ENCODE measurements around the gene ACAA2.
"Not testable (repeated sequence)": the region's sequence is repeated elsewhere in the genome, so short reads cannot be mapped to it uniquely, and the experiment has no call there.

The ACAA2 gene

DNA sequence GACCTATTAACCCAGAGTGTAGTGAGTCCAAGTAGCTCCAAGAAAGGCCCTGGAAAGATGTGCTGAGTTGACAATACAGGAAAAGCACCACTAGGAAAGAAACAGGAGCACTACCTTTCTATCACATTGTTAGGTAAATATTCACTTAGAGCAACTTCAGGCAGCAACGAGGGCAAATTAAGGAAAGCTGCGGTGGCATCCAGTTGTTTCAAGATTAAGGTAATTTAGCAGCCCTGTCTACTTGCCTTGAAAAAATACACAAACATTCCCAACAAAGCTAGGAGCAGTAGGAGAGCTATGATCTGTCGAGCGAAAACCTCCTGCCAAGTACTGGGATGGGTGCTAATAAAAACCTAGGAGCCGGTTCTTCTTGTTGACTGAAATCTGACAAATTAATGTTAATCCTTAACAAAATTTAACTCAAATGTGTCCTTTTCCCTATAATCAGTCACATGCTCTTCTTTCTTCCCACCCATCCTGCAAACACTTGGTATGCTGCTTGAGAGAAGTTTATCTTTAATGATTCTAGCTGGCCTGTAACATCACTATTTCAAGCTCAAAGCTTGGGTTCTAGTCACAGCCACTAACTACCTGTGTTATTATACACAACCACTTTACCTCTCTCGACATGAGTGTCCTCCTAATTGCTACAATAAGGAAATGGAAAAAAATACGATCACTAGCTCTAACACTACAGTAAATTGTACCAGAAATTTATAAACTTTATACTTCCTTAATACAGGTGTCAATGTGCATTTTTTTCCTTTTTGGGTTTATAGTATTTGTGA, 2.0 kb downstream of the ACAA2 start:
- no peak overlapping the region for H3K4me3 Mint-ChIP-seq
- peaks cover 40% of the 10 kb centered on the region for H3K36me3 Mint-ChIP-seq (ENCODE audit: low read depth)
- H3K4me1 Mint-ChIP-seq (ENCODE audit: low read depth), result peaks cover 38% of the 10 kb centered on the region
- no peak overlapping the region for H3K27ac Mint-ChIP-seq
- no peaks in the 10 kb centered on the region for H3K27me3 Mint-ChIP-seq (ENCODE audit: low read depth)
- H3K9me3 Mint-ChIP-seq, result peaks cover 19% of the 10 kb centered on the region

DNA sequence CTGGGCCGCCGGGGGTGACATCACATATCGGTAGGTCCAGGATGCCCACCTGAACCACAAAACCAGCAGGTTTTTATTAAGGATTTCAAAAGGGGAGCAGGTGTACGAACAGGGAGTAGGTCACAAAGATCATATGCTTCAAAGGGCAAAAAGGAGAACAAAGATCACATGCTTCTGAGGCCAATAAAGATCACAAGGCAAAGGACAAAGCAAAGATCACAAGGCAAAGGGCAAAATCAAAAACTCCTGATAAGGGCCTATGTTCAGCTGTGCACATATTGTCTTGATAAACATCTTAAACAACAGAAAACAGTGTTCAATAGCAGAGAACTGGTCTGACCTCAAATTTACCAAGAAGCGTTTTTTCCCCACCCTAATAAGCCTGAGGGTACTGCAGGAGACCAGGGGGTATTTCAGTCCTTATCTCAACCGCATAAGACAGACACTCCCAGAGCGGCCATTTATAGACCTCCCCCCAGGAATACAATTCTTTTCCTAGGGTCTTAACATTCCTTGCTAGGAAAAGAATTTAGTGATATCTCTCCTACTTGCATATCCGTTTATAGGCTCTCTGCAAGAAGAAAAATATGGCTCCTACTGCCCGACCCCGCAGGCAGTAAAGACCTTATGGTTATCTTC, 4.7 kb downstream of the ACAA2 start:
- Mint-ChIP-seq H3K9me3 (peaks cover 19% of the 10 kb centered on the region), H3K36me3 (ENCODE audit: low read depth) (peaks cover 35% of the 10 kb centered on the region), H3K4me1 (ENCODE audit: low read depth) (peaks cover 31% of the 10 kb centered on the region)
- H3K4me3 Mint-ChIP-seq; H3K27me3 Mint-ChIP-seq (ENCODE audit: low read depth); H3K27ac Mint-ChIP-seq: not testable (repeated sequence)

DNA sequence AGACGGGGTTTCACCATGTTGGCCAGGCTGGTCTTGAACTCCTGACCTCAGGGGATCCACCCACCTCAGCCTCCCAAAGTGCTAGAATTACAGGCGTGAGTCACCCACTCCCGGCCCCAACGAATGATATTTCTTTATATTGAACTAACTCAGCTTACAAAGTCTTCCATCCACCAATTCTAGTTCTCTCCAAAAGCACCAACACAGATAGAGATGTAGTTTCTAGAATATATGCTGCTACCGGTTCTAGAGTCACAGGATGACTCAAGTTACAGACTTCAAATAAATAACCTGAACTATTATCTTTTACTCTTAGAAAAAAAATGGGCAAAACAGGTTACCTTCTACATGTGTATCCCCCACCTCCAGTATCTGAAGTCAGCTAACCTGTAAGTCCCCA, 9.2 kb downstream of the ACAA2 start:
- H3K36me3 Mint-ChIP-seq (ENCODE audit: low read depth), result peaks cover 36% of the 10 kb centered on the region
- H3K4me1 Mint-ChIP-seq (ENCODE audit: low read depth), result peaks cover 12% of the 10 kb centered on the region
- no peak overlapping the region for H3K27ac Mint-ChIP-seq
- peaks cover 7% of the 10 kb centered on the region for H3K9me3 Mint-ChIP-seq
- H3K27me3 Mint-ChIP-seq (ENCODE audit: low read depth), result no peaks in the 10 kb centered on the region
- no peak overlapping the region for H3K4me3 Mint-ChIP-seq

DNA sequence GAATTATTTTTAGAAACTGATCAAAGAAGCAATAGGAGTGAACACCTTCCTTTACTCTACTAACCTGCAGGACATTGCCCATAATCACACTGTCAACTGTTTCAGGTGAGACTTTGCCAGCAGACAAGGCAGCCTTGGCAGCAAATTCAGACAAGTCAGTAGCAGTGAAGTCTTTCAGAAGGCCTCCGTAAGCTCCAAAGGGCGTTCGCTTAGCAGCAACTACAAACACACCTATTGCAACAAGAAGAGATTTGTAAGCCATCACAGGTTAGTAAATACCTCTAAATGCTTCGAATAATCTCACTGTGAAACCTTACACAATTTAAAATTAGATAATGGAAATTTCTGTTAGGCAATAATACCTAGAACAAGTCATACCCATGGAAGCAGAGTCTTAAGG, 10.7 kb downstream of the ACAA2 start:
- H3K27ac Mint-ChIP-seq, result no peak overlapping the region

DNA sequence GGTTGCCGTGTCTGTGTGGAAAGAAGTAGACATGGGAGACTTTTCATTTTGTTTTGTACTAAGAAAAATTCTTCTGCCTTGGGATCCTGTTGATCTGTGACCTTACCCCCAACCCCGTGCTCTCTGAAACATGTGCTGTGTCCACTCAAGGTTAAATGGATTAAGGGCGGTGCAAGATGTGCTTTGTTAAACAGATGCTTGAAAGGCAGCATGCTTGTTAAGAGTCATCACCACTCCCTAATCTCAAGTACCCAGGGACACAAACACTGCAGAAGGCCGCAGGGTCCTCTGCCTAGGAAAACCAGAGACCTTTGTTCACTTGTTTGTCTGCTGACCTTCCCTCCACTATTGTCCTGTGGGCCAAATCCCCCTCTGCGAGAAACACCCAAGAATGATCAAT, 12.8 kb downstream of the ACAA2 start:
- not testable (repeated sequence) for H3K27me3 Mint-ChIP-seq (ENCODE audit: low read depth); H3K9me3 Mint-ChIP-seq; H3K27ac Mint-ChIP-seq; H3K4me3 Mint-ChIP-seq
- Mint-ChIP-seq H3K36me3 (ENCODE audit: low read depth) (peaks cover 36% of the 10 kb centered on the region), H3K4me1 (ENCODE audit: low read depth) (peaks cover 25% of the 10 kb centered on the region)

More for the DNA sequence above, 10.7 kb downstream of the ACAA2 start:
- Mint-ChIP-seq H3K36me3 (ENCODE audit: low read depth) (peaks cover 33% of the 10 kb centered on the region), H3K9me3 (no peaks in the 10 kb centered on the region), H3K4me3 (no peak overlapping the region), H3K27me3 (ENCODE audit: low read depth) (no peaks in the 10 kb centered on the region), H3K4me1 (ENCODE audit: low read depth) (peaks cover 14% of the 10 kb centered on the region)

DNA sequence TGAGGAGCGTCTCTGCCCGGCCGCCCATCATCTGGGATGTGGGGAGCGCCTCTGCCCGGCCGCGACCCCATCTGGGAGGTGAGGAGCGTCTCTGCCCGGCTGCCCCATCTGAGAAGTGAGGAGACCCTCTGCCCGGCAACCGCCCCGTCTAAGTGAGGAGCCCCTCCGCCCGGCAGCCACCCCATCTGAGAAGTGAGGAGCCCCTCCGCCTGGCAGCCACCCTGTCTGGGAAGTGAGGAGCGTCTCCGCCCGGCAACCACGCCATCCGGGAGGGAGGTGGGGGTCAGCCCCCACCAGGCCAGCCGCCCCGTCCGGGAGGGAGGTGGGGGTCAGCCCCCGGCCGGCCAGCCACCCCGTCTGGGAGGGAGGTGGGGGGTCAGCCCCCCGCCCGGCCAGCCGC, 13.5 kb downstream of the ACAA2 start:
- H3K9me3 Mint-ChIP-seq; H3K4me3 Mint-ChIP-seq; H3K27me3 Mint-ChIP-seq (ENCODE audit: low read depth); H3K27ac Mint-ChIP-seq: not testable (repeated sequence)
- H3K36me3 Mint-ChIP-seq (ENCODE audit: low read depth), result peaks cover 40% of the 10 kb centered on the region
- H3K4me1 Mint-ChIP-seq (ENCODE audit: low read depth), result peaks cover 26% of the 10 kb centered on the region

DNA sequence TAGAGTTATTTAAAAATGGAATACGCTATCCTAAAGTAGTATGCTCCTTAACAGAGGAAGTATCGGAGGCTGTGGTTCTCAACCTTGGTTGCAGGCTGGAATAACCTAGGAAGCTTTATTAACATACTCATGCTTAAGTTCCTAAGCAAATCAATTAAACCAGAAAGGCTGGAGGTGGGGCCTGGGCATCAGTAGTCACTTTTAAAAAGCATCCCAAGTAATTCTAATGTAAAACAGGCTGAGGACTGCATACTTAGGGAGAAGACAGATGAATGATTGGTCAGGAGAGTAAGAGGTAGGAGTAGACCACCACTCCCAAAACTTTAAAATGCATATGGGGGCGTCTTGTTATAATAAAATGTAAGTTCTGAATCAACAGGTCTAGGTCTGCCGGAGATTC, 15.3 kb downstream of the ACAA2 start:
- Mint-ChIP-seq H3K27me3 (ENCODE audit: low read depth) (no peaks in the 10 kb centered on the region), H3K27ac (no peak overlapping the region), H3K4me3 (no peak overlapping the region), H3K9me3 (no peaks in the 10 kb centered on the region), H3K4me1 (ENCODE audit: low read depth) (peaks cover 19% of the 10 kb centered on the region), H3K36me3 (ENCODE audit: low read depth) (peaks cover 47% of the 10 kb centered on the region)

DNA sequence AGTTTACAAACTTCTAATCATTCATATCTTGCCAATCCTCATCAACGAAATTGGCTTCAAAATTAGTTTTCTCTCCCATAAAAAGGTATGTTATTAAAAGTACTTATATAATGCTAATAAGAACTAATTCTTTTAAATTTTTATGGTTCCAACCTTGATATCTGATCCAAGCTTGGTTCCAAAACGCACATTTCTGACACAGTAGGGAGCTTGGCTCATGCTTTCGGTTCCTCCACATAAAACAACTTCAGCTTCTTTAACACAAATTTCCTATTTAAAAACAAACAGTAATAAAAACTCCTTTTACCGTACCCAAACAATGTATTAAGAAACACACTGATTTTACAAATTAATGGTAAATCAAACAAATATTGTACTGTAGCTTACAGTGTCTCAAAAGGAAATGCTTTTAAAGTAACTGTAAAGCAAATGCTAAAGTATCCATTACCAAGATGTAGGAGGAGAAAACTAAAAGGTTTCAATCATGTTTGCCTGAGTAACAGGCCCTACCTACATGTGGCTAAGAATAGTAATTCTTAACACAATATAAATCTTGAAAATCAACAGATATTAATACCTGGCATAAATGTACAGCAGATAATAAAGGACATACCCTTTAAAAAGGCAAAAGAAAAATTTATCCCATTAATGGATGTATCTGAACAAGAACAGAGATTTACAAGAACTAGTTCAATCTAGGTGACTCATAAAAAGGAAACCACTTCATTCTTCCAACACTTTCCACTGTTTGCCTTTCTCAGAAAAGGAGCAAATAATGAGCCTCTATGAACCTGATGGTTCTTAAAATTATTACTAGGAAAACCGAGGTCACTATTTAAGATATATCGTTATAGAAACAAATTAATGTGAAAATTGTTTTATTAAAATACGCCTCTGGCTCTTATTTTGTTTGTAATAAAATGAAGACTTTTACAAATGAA, 17.5 kb downstream of the ACAA2 start:
- Mint-ChIP-seq H3K36me3 (ENCODE audit: low read depth) (peaks cover 54% of the 10 kb centered on the region), H3K4me3 (no peak overlapping the region), H3K27ac (no peak overlapping the region), H3K9me3 (no peaks in the 10 kb centered on the region), H3K27me3 (ENCODE audit: low read depth) (no peaks in the 10 kb centered on the region), H3K4me1 (ENCODE audit: low read depth) (peaks cover 17% of the 10 kb centered on the region)

DNA sequence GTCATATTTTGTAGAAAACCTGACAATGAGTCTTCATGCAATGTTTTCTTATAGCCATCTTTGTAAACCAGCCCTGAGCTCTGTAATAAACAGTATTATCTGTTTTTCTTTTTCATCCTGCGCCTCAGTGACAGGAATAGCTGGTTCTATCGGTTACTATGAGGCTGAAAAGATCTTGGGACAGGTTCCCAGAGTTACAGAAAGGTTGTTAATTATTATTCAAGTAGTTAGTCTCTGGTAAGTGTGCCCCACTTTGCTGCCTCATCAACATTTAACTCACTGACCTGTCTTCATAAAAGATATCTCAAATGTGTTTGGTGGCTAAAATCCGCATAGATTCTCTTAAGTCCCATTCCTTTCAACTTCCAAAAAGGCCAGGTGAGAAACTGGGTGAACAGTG, 18.6 kb downstream of the ACAA2 start:
- Mint-ChIP-seq H3K4me3 (no peak overlapping the region), H3K36me3 (ENCODE audit: low read depth) (peaks cover 59% of the 10 kb centered on the region), H3K4me1 (ENCODE audit: low read depth) (peaks cover 17% of the 10 kb centered on the region), H3K27me3 (ENCODE audit: low read depth) (no peaks in the 10 kb centered on the region), H3K9me3 (no peaks in the 10 kb centered on the region), H3K27ac (no peak overlapping the region)

DNA sequence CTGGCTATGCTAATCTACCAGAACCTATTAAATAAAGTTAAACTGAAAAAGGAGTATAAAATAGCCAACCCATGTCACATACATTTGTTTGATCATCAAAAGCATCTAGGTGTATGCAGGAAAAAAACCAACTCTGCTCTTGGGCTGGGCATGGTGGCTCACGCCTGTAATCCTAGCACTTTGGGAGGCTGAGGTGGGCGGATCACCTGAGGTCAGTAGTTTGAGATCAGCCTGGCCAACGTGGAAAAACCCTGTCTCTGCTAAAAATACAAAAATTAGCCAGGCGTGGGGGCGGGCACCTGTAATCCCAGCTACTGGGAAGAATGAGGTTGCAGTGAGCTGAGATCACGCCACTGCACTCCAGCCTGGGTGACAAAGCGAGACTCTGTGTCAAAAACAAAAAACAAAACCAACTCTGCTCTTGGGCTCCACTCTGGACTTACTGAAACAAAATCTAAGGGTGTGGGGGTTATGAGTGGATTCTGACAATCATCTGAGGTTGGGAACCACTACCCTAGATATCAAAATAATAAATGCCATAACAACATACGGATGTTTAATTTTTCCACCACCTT, 23.7 kb downstream of the ACAA2 start:
- not testable (repeated sequence) for H3K4me3 Mint-ChIP-seq; H3K27me3 Mint-ChIP-seq (ENCODE audit: low read depth); H3K9me3 Mint-ChIP-seq
- peaks cover 57% of the 10 kb centered on the region for H3K36me3 Mint-ChIP-seq (ENCODE audit: low read depth)
- H3K27ac Mint-ChIP-seq, result peak overlapping the region; percentile 17
- H3K4me1 Mint-ChIP-seq (ENCODE audit: low read depth), result peaks cover 32% of the 10 kb centered on the region

DNA sequence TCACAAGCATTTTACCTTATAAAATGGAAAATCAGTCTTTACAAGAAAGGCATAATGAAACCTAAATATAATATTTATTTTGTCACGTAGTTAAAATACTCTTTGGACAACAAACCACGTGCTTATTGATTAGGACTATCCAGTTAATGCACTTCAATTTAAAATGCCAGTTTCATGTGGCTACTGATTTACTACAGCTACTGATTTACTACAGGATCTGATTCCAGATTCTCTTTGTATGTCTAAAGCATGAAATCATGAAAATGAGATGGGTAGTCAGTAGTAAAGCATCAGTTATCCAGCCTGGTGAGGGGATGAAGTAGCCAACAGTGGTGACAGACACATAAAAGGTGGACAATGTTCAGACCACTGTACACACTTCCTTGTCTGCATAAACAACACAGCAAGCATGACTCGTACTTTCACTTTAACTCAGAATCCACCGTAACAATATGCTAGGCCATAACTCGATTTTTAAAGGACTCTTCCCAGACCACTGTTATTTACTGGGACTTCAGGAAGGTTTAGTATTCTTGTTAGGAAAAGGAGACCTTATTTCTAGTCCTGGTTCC, 24.9 kb downstream of the ACAA2 start:
- no peaks in the 10 kb centered on the region for H3K27me3 Mint-ChIP-seq (ENCODE audit: low read depth)
- peak overlapping the region; percentile 54 for H3K4me3 Mint-ChIP-seq
- H3K9me3 Mint-ChIP-seq, result no peaks in the 10 kb centered on the region
- peaks cover 38% of the 10 kb centered on the region for H3K4me1 Mint-ChIP-seq (ENCODE audit: low read depth)
- H3K27ac Mint-ChIP-seq, result peak overlapping the region; percentile 74
- peaks cover 60% of the 10 kb centered on the region for H3K36me3 Mint-ChIP-seq (ENCODE audit: low read depth)

DNA sequence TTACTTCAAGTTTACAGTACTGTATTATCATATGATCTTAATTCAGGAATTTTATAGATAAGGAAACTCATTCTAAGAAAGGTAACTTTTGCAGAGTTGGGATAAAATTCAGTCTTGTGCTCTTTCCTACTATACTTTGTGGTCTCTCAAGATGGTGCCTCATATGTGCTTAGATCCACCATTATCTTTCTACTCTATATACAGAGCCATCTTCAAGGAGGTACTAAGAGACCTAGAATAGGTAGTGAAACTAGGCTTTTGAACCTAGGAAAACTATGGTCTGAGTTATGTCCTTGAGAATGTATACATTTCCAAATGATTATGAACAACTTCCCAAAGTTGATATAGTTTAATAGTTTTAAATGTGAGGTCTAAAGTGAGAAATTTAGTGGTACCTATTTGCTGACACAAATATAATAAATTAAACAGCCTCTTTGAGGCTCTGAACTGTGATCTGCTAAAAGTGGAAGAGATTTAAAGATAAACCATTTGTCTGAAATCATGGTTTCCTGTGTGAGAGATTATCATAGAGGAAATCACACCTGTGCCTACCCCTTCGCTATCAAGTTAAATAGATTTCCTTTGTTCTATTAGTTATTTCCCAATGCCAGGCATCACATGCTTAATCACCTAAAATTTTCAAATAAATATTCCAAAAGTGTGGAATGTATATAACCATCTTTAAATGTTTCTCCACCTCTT, 27.2 kb downstream of the ACAA2 start:
- H3K4me3 Mint-ChIP-seq, result peak overlapping the region; percentile 28
- H3K27me3 Mint-ChIP-seq (ENCODE audit: low read depth), result no peaks in the 10 kb centered on the region
- peaks cover 57% of the 10 kb centered on the region for H3K36me3 Mint-ChIP-seq (ENCODE audit: low read depth)
- no peak overlapping the region for H3K27ac Mint-ChIP-seq
- peaks cover 38% of the 10 kb centered on the region for H3K4me1 Mint-ChIP-seq (ENCODE audit: low read depth)
- no peaks in the 10 kb centered on the region for H3K9me3 Mint-ChIP-seq

DNA sequence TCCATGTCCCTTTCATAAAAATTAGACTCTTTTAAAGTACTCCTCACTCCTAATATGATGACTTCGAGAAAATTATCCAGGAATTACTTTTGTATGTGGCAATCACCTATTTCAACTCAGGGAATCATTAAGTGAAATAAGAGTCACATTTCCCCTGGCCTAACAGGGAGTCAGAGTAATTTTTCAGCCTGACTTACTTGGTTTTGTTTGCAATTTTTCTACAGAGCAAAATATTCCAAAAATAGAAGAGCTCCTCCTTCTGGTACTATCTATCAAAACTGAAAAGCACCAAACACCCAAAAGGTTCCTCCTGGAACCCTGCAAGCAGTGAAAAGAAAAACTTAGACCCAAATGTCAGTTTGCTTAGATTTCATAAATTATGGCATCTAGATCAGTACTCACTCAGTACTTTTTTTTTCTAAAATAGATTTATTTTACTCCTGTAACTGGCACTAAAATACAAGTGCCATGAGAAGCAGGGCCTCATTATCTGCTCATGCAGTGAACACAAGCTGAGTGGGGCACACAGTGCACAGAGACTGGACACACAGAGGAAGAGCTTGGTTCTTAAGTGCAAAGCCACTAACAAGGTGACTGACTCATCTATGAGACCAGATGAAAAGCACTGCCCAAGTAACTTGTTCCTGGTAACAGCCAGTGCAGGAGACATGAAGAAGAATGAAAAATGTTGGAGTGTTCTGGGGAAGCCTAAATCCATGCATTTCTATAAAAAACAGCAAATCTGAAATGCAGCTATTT, 28.7 kb downstream of the ACAA2 start:
- no peaks in the 10 kb centered on the region for H3K9me3 Mint-ChIP-seq
- H3K27me3 Mint-ChIP-seq (ENCODE audit: low read depth), result no peaks in the 10 kb centered on the region
- H3K36me3 Mint-ChIP-seq (ENCODE audit: low read depth), result peaks cover 55% of the 10 kb centered on the region
- no peak overlapping the region for H3K4me3 Mint-ChIP-seq
- H3K27ac Mint-ChIP-seq, result no peak overlapping the region
- H3K4me1 Mint-ChIP-seq (ENCODE audit: low read depth), result peaks cover 38% of the 10 kb centered on the region

All from T-helper 1 cell treated with Interleukin-12 subunit alpha and Interleukin-12 subunit beta and Interleukin-4 antibody, amounts not matched to agents 30 μg/mL and 1 μg/mL, for 36 hours (primary cell).